Natural killer cell (primary cell): ENCODE measurements around the gene USP11. TPM values are rescaled to one million over a fixed set of nuclear protein-coding genes. Genes with fewer than 3 reads are reported as not detected.

Experiments used
- ATAC-seq, 3 donors: fragments of 150-1000 bp in 2 of 3; fragments of 200-7000 bp in 1 of 3; cut with Tn5 transposase; 1 replicate in 1 of 3; 2 replicates in 2 of 3; pipeline ENCODE4 v1.10.0; 2021; ENCODE audit warnings: mild to moderate bottlenecking in 2 of 3, moderate library complexity in 2 of 3
- DNase-seq, 2 donors: peaks; one replicate each; pipeline versions ENCODE4 v3.0.0 to v3.0.0-alpha.2; 2013 to 2021; ENCODE audit warnings: mixed read lengths in 1 of 2
- H3K27ac ChIP-seq: one replicate; pipeline ENCODE4 v1.5.1; 2013; ENCODE audit warnings: mild to moderate bottlenecking, low read length
- H3K27me3 ChIP-seq: one replicate; pipeline ENCODE4 v1.6.1; 2013; ENCODE audit warnings: low read length; ENCODE audit not compliant: control insufficient read depth, insufficient read depth
- H3K36me3 ChIP-seq: one replicate; pipeline ENCODE4 v1.6.1; 2013; ENCODE audit warnings: low read length; ENCODE audit not compliant: control insufficient read depth, insufficient read depth
- H3K4me1 ChIP-seq: one replicate; pipeline ENCODE4 v1.6.1; 2013; ENCODE audit warnings: low read length; ENCODE audit not compliant: control insufficient read depth, insufficient read depth
- H3K4me3 ChIP-seq: one replicate; pipeline ENCODE4 v1.5.1; 2013; ENCODE audit warnings: low read length
- H3K9me3 ChIP-seq: one replicate; pipeline ENCODE4 v1.6.1; 2013; ENCODE audit warnings: low read length; ENCODE audit not compliant: control insufficient read depth, insufficient read depth
- H3K27ac Mint-ChIP-seq, 2 donors: one replicate each; pipeline ENCODE4 v1.8.0; 2022; ENCODE audit warnings: mild to moderate bottlenecking in 2 of 2, mixed read lengths in 2 of 2, moderate library complexity in 1 of 2
- H3K27me3 Mint-ChIP-seq, 2 donors: one replicate each; pipeline ENCODE4 v1.8.0; 2022; ENCODE audit warnings: low read depth in 2 of 2, mixed read lengths in 2 of 2
- H3K36me3 Mint-ChIP-seq: one replicate; pipeline ENCODE4 v1.8.0; 2022; ENCODE audit warnings: mixed read lengths
- H3K4me1 Mint-ChIP-seq, 2 donors: one replicate each; pipeline ENCODE4 v1.8.0; 2022; ENCODE audit warnings: mixed read lengths in 2 of 2
- H3K4me3 Mint-ChIP-seq: one replicate; pipeline ENCODE4 v1.8.0; 2022; ENCODE audit warnings: mild to moderate bottlenecking, moderate library complexity, mixed read lengths
- H3K9me3 Mint-ChIP-seq, 2 donors: one replicate each; pipeline ENCODE4 v1.8.0; 2022; ENCODE audit warnings: mixed read lengths in 2 of 2
- CTCF ChIP-seq: fragments of 200-600 bp; IDR thresholded peaks from one replicate; pipeline ENCODE4 v1.8.0; 2022; ENCODE audit warnings: antibody characterized with exemption
- WGBS: methylation state at CpG from one replicate; pipeline ENCODE4 v1.1.7; 2013; ENCODE audit warnings: missing lambda C conversion rate; ENCODE audit not compliant: insufficient coverage; 5-methylcytosine and 5-hydroxymethylcytosine counted together
- intact Hi-C: fragments of 100-400 bp; cut with micrococcal nuclease; formaldehyde crosslinking; loops from one replicate; pipeline ENCODE4 v1.14.2; 2022
- total RNA-seq, 4 donors: library from RNA; stranded (reverse); fragments of 120-200 nt in 1 of 4; gene quantifications; one replicate each; pipeline versions ENCODE4 v1.2.3 to v1.2.4, GENCODE V29; 2013 to 2022

USP11 gene
- total RNA-seq, 3 donors from 2014 or later (not counting 1 experiment from before 2014, with no cell fraction given), result 107 to 131 (median 108) TPM

- intact Hi-C loops, result loop anchor here (10.0 kb wide), 1 partner anchor 636 kb away; the partner anchor contains the start of gene ZNF81
- peak overlapping the region; percentile 36 to 51 for H3K27ac Mint-ChIP-seq
- ATAC-seq (no peak), DNase-seq (no peak)
- H3K36me3 Mint-ChIP-seq, result peaks cover 14% of the 10 kb centered on the region
- H3K27me3 ChIP-seq, result no peaks in the 10 kb centered on the region
- 95% methylated on average over 10 of the region's 10 CpGs for WGBS
- no peak overlapping the region for H3K4me3 Mint-ChIP-seq
- no peaks in the 10 kb centered on the region for H3K27me3 Mint-ChIP-seq
- peaks cover 38% of the 10 kb centered on the region for H3K4me1 ChIP-seq
- peaks cover 49% of the 10 kb centered on the region for H3K36me3 ChIP-seq
- no peak overlapping the region for H3K4me3 ChIP-seq
- TF ChIP-seq CTCF, result no peak
- H3K4me1 Mint-ChIP-seq, result peaks cover 38 to 40% of the 10 kb centered on the region in 2 donors
- H3K9me3 Mint-ChIP-seq, result no peaks in the 10 kb centered on the region
- H3K27ac ChIP-seq, result no peak overlapping the region
- no peaks in the 10 kb centered on the region for H3K9me3 ChIP-seq
Observed at GRCh38 chrX:47199286-47199685, 33.5 kb upstream of the USP11 start.

GRCh38 chrX:47200385-47201150, 32.2 kb upstream of the USP11 start:
- intact Hi-C loops, result no loop called here
- Mint-ChIP-seq H3K27ac (peak overlapping the region in 1 of 2 donors; percentile 45), H3K27me3 (no peaks in the 10 kb centered on the region), H3K4me1 (peaks cover 26 to 27% of the 10 kb centered on the region in 2 donors), H3K9me3 (no peaks in the 10 kb centered on the region), H3K4me3 (no peak overlapping the region), H3K36me3 (peaks cover 14% of the 10 kb centered on the region)
- H3K9me3 ChIP-seq, result no peaks in the 10 kb centered on the region
- no peak for ATAC-seq
- H3K4me1 ChIP-seq, result peaks cover 25% of the 10 kb centered on the region
- 94% methylated on average over 8 of the region's 9 CpGs for WGBS
- no peak overlapping the region for H3K4me3 ChIP-seq
- no peak for DNase-seq
- TF ChIP-seq CTCF, result no peak
- no peaks in the 10 kb centered on the region for H3K27me3 ChIP-seq
- no peak overlapping the region for H3K27ac ChIP-seq
- peaks cover 56% of the 10 kb centered on the region for H3K36me3 ChIP-seq

- H3K9me3 Mint-ChIP-seq, result no peaks in the 10 kb centered on the region
- ATAC-seq (no peak), DNase-seq (no peak)
- Histone ChIP-seq H3K36me3 (peaks cover 62% of the 10 kb centered on the region), H3K9me3 (no peaks in the 10 kb centered on the region), H3K27ac (no peak overlapping the region), H3K27me3 (no peaks in the 10 kb centered on the region), H3K4me3 (no peak overlapping the region), H3K4me1 (peaks cover 17% of the 10 kb centered on the region)
- WGBS, result 97% methylated on average over 8 of the region's 9 CpGs
- intact Hi-C loops, result no loop called here
- no peak for TF ChIP-seq CTCF
- H3K27me3 Mint-ChIP-seq, result no peaks in the 10 kb centered on the region
- peaks cover 15% of the 10 kb centered on the region for H3K36me3 Mint-ChIP-seq
- H3K4me3 Mint-ChIP-seq, result no peak overlapping the region
- H3K4me1 Mint-ChIP-seq, result peaks cover 17 to 19% of the 10 kb centered on the region in 2 donors
- peak overlapping the region in 1 of 2 donors; percentile 45 for H3K27ac Mint-ChIP-seq
Observed at GRCh38 chrX:47201345-47201944, 31.4 kb upstream of the USP11 start.
